Heart left ventricle (tissue), 16 donors: ENCODE results near the gene ZBTB4. TPM values are rescaled to one million over a fixed set of nuclear protein-coding genes. Genes with fewer than 3 reads are reported as not detected.

ENCODE experiments used
- ATAC-seq, 4 donors: fragments of 200-7000 bp; cut with Tn5 transposase; one replicate each; pipeline ENCODE4 v1.9.1; 2020 to 2022; ENCODE audit warnings: moderate library complexity in 4 of 4, mild to moderate bottlenecking in 3 of 4, moderate number of reproducible peaks in 1 of 4
- DNase-seq, 5 donors: peaks; one replicate each; pipeline ENCODE4 v3.0.0-alpha.2; 2020
- H3K27ac ChIP-seq, 12 donors: fragments of 200-600 bp; sonication (generic) in 4 of 12; one replicate each; pipeline versions ENCODE4 v1.5.0 to v1.8.0; 2016 to 2022; ENCODE audit warnings: mild to moderate bottlenecking in 2 of 12
- H3K27me3 ChIP-seq, 9 donors: fragments of 200-600 bp; sonication (generic) in 2 of 9; one replicate each; pipeline versions ENCODE4 v1.5.1 to v1.8.0; 2016 to 2022; ENCODE audit warnings: mild to moderate bottlenecking in 3 of 9
- H3K36me3 ChIP-seq, 9 donors: fragments of 200-600 bp; sonication (generic) in 2 of 9; one replicate each; pipeline versions ENCODE4 v1.5.0 to v1.8.0; 2018 to 2022; ENCODE audit warnings: mild to moderate bottlenecking in 2 of 9
- H3K4me1 ChIP-seq, 12 donors: fragments of 200-600 bp; sonication (generic) in 4 of 12; one replicate each; pipeline versions ENCODE4 v1.5.0 to v1.8.0; 2016 to 2022; ENCODE audit warnings: mild to moderate bottlenecking in 3 of 12
- H3K4me3 ChIP-seq, 12 donors: fragments of 200-600 bp; sonication (generic) in 4 of 12; one replicate each; pipeline versions ENCODE4 v1.5.0 to v1.8.0; 2017 to 2022; ENCODE audit warnings: mild to moderate bottlenecking in 9 of 12, moderate library complexity in 4 of 12
- H3K9me3 ChIP-seq, 12 donors: fragments of 200-600 bp; sonication (generic) in 4 of 12; one replicate each; pipeline versions ENCODE4 v1.5.0 to v1.8.0; 2016 to 2022; ENCODE audit warnings: mild to moderate bottlenecking in 1 of 12
- CTCF ChIP-seq, 12 donors: fragments of 200-600 bp; sonication (generic) in 4 of 12; IDR thresholded peaks; one replicate each; pipeline versions ENCODE4 v1.5.0 to v1.8.0; 2018 to 2022; ENCODE audit warnings: antibody characterized with exemption in 12 of 12, mild to moderate bottlenecking in 5 of 12
- POLR2A ChIP-seq, 2 donors: fragments of 450-650 bp; IDR thresholded peaks; one replicate each; pipeline ENCODE4 v1.6.1; 2017; ENCODE audit warnings: antibody characterized with exemption in 2 of 2, mild to moderate bottlenecking in 2 of 2, moderate library complexity in 2 of 2
- WGBS, 4 donors: extraction: QIAGEN DNeasy Blood & Tissue Kit in 2 of 4; methylation state at CpG; one replicate each; pipeline versions ENCODE4 v1.1.5 to v1.1.7; 2013 to 2018; 5-methylcytosine and 5-hydroxymethylcytosine counted together
- intact Hi-C, 10 donors: fragments of 100-400 bp; cut with DNase I; formaldehyde crosslinking; loops; one replicate each; pipeline versions ENCODE4 v1.11.1 to v1.14.2; 2022
- polyA plus RNA-seq, 2 donors: library from polyadenylated mRNA; stranded (reverse); fragments of 200-250 nt; gene quantifications; one replicate each; pipeline ENCODE4 v1.2.3, GENCODE V29; 2013
- total RNA-seq, 9 donors: library from RNA; depleted of rRNA in 2 of 9; stranded (reverse); fragments of >200 nt in 2 of 9; fragmentation: NEBNext Ultra II Directional in 3 of 9; extraction: Animal tissue kit (Norgen Biotek cat#: 25700) in 3 of 9; gene quantifications; one replicate each; pipeline versions ENCODE4 v1.1.0 to v1.2.4, GENCODE V29; 2016 to 2023
- donor health status: ischemic (EF 13 %, LVEDD 7.1; RV severe dilation, severe dysfunction).
- donor health status: healthy with polysubstance abuse.
- donor health status: DM: no; HTN: yes; CAD: no.
- donor health status: DM: no; HTN: no; CAD: no.
- donor health status: ischemic (EF 25% LVEDD 6.9; RV normal size, moderate dysfunction).
- donor health status: ischemic (EF 25% LVEDD 5.7; RV mildly dilated, moderate dysfunction).
- donor health status: healthy.
- donor health status: DM: yes; HTN: yes; CAD: no.
- donor health status: ischemic (EF 35%, LVEDD 5.7; RV mildly dilated, moderate dysfunction).
- donor health status: nonischemic (EF 11% LVEDD 7.7; RV severe dilation, severe dysfunction).
- donor health status: DM: yes; HTN: yes; CAD: no.
- donor health status: PGD.
- donor health status: ischemic (EF 29% LVEDD 5.4; RV normal size, mild dysfunction).
- donor health status: nonischemic (EF 23%, LVEDD 6.1; RV moderate dilation, normal function).

The ZBTB4 gene
- total and polyA plus RNA-seq, 11 donors = 29.3 to 77.2 (median 58.9) TPM

DNA sequence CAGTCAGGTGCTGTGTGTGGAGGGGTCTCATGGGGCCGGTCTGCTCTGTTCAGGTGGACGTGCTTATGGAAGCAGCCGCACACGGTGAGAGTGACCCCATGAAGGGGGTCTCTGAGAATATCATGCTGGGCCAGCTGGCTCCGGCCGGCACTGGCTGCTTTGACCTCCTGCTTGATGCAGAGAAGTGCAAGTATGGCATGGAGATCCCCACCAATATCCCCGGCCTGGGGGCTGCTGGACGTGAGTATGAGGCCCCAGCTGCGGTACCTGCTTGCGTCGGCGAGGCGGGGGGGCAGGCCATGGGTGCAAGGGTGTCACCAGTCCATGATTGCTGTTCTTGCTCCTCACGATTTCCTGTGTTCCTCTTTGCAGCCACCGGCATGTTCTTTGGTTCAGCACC lies 32.7 kb upstream of the ZBTB4 start:
- intact Hi-C loops = loop anchor here in 4 of 10 donors (5.0 to 10.0 kb wide), 3 partner anchors 45 to 157 kb away; partner anchors contain the start of genes SENP3 (in 2 of the 4), KCTD11 (in 1 of the 4), TMEM95 (in 1 of the 4) and TNFSF13 (in 1 of the 4)
- no peak for DNase-seq
- peaks cover 0 to 15% (median 0%) of the 10 kb centered on the region in 12 donors for H3K4me1 ChIP-seq
- H3K4me3 ChIP-seq = no peak overlapping the region
- no peaks in the 10 kb centered on the region for H3K27me3 ChIP-seq
- H3K36me3 ChIP-seq = peaks cover 5 to 78% (median 74%) of the 10 kb centered on the region in 9 donors
- H3K9me3 ChIP-seq = no peaks in the 10 kb centered on the region
- TF ChIP-seq CTCF (IDR thresholded peaks at IDR 0.05) (no peak), POLR2A (IDR thresholded peaks at IDR 0.05) (no peak)
- WGBS, 4 donors = 84 to 97% (median 90%) methylated on average over 13 to 15 of the region's 15 CpGs
- H3K27ac ChIP-seq = no peak overlapping the region
- ATAC-seq = no peak

GRCh38 chr17:7511108-7511507 lies 31.7 kb upstream of the ZBTB4 start:
- H3K9me3 ChIP-seq = no peaks in the 10 kb centered on the region
- H3K4me3 ChIP-seq = no peak overlapping the region
- DNase-seq (no peak), ATAC-seq (no peak)
- WGBS, 4 donors = 67 to 78% (median 74%) methylated on average over 9 to 10 of the region's 10 CpGs
- H3K27me3 ChIP-seq = no peaks in the 10 kb centered on the region
- H3K4me1 ChIP-seq = peaks cover 0 to 12% (median 0%) of the 10 kb centered on the region in 12 donors
- TF ChIP-seq POLR2A (IDR thresholded peaks at IDR 0.05) (no peak), CTCF (IDR thresholded peaks at IDR 0.05) (no peak)
- H3K36me3 ChIP-seq = peaks cover 5 to 86% (median 84%) of the 10 kb centered on the region in 9 donors
- H3K27ac ChIP-seq = no peak overlapping the region
- intact Hi-C loops = loop anchor here in 4 of 10 donors (5.0 to 10.0 kb wide), 3 partner anchors 46 to 156 kb away; partner anchors contain the start of genes SENP3 (in 2 of the 4), KCTD11 (in 1 of the 4), TMEM95 (in 1 of the 4) and TNFSF13 (in 1 of the 4)

- TF ChIP-seq POLR2A (IDR thresholded peaks at IDR 0.05) (no peak), CTCF (IDR thresholded peaks at IDR 0.05) (no peak)
- H3K4me3 ChIP-seq = no peak overlapping the region
- no peaks in the 10 kb centered on the region for H3K27me3 ChIP-seq
- no peak overlapping the region for H3K27ac ChIP-seq
- intact Hi-C loops = loop anchor here in 5 of 10 donors (5.0 to 10.0 kb wide), 4 partner anchors 47 to 155 kb away; partner anchors contain the start of genes KCTD11 (in 2 of the 5), SENP3 (in 2 of the 5), TMEM95 (in 2 of the 5) and TNFSF13 (in 1 of the 5)
- H3K4me1 ChIP-seq = peaks cover 0 to 1% (median 0%) of the 10 kb centered on the region in 12 donors
- H3K36me3 ChIP-seq = peaks cover 5 to 98% (median 96%) of the 10 kb centered on the region in 9 donors
- ATAC-seq (peak in 1 of 4 donors; percentile 24), DNase-seq (no peak)
- H3K9me3 ChIP-seq = no peaks in the 10 kb centered on the region
- WGBS, 4 donors = 47 to 61% (median 55%) methylated on average over 5 of the region's 5 CpGs
These were observed 30.5 kb upstream of the ZBTB4 start for GRCh38 chr17:7509937-7510336.

DNA sequence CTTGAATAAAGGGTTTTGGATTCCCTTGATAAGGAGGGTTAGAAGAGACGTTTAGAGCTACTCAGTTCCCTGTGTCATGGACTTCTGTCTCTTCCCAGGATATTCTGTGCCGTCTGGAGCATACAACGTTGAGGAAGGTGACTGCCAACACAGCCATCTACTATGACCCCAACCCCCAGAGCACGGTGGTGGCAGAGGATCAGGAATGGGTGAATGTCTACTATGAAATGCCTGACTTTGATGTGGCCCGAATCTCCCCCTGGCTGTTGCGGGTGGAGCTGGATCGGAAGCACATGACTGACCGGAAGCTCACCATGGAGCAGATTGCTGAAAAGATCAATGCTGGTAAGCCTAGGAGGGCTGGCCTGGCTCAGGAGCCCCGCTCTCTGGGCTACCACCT lies 29.4 kb upstream of the ZBTB4 start:
- 86 to 91% (median 88%) methylated on average over 9 of the region's 9 CpGs for WGBS, 4 donors
- H3K27ac ChIP-seq = no peak overlapping the region

More for the DNA sequence above, 29.4 kb upstream of the ZBTB4 start:
- no peaks in the 10 kb centered on the region for H3K4me1 ChIP-seq
- no peaks in the 10 kb centered on the region for H3K9me3 ChIP-seq
- TF ChIP-seq POLR2A (IDR thresholded peaks at IDR 0.05) (no peak), CTCF (IDR thresholded peaks at IDR 0.05) (no peak)
- ATAC-seq = no peak
- no peaks in the 10 kb centered on the region for H3K27me3 ChIP-seq
- no peak overlapping the region for H3K4me3 ChIP-seq
- no peak for DNase-seq
- H3K36me3 ChIP-seq = peaks cover 5 to 100% (median 99%) of the 10 kb centered on the region in 9 donors
- intact Hi-C loops = loop anchor here in 2 of 10 donors (10.0 kb wide), 2 partner anchors 144 to 154 kb away; partner anchors contain the start of genes KCTD11 (in 1 of the 2) and TMEM95 (in 1 of the 2)
